HepG2 (cell line): ENCODE measurements around the gene C11orf68. TPM values are rescaled to one million over a fixed set of nuclear protein-coding genes. Genes with fewer than 3 reads are reported as not detected.

ENCODE experiments used
- ARNTL ChIP-seq: sonication (generic); formaldehyde crosslinking; IDR thresholded peaks from 2 replicates; pipeline ENCODE4 v1.4.0; 2020; ENCODE audit warnings: mild to moderate bottlenecking, missing genetic modification reagents
- ATF3 ChIP-seq: sonication (generic); formaldehyde crosslinking; IDR thresholded peaks from 2 replicates; pipeline ENCODE4 v1.4.0; 2020; ENCODE audit warnings: missing genetic modification reagents
- BCL6 ChIP-seq: IDR thresholded peaks from 2 replicates; pipeline ENCODE4 v1.6.1; 2016; ENCODE audit warnings: missing genetic modification reagents, missing compliant biosample characterization
- CERS6 ChIP-seq: sonication (generic); formaldehyde crosslinking; IDR thresholded peaks from 2 replicates; pipeline ENCODE4 v1.5.0; 2020; ENCODE audit warnings: missing genetic modification reagents
- EP300 ChIP-seq, 3 experiments: sonication (generic) in 1 of 3; formaldehyde crosslinking in 1 of 3; IDR thresholded peaks; 2 replicates each; pipeline versions ENCODE4 v1.5.1 to v1.6.1; 2011 to 2020; ENCODE audit warnings: low read depth in 2 of 3, low read length in 2 of 3, borderline replicate concordance in 1 of 3, improper control_type of control experiment in 1 of 3, mild to moderate bottlenecking in 1 of 3, missing genetic modification reagents in 1 of 3, moderate library complexity in 1 of 3
- FOXA1 ChIP-seq, 2 experiments: fragments of 450-650 bp in 1 of 2; sonication (generic) in 1 of 2; formaldehyde crosslinking in 1 of 2; IDR thresholded peaks; 2 replicates each; pipeline versions ENCODE4 v1.4.0 to v1.6.1; 2016 to 2020; ENCODE audit warnings: missing genetic modification reagents in 1 of 2
- ISL2 ChIP-seq: sonication (generic); formaldehyde crosslinking; IDR thresholded peaks from 2 replicates; pipeline ENCODE4 v1.5.0; 2020; ENCODE audit warnings: missing genetic modification reagents
- NFRKB ChIP-seq: fragments of 450-650 bp; IDR thresholded peaks from 2 replicates; pipeline ENCODE4 v1.6.1; 2017
- NR1H2 ChIP-seq: sonication (generic); formaldehyde crosslinking; IDR thresholded peaks from 2 replicates; pipeline ENCODE4 v1.8.1; 2022; ENCODE audit warnings: low read depth, missing genetic modification reagents, borderline replicate concordance
- PAF1 ChIP-seq: IDR thresholded peaks from 2 replicates; pipeline ENCODE4 v1.6.1; 2016; ENCODE audit warnings: missing genetic modification reagents, missing compliant biosample characterization
- PCBP2 ChIP-seq: fragments of 200-400 bp; formaldehyde crosslinking; optimal IDR thresholded peaks from 2 replicates; pipeline ENCODE3; 2018; ENCODE audit warnings: low read length, low read depth; ENCODE audit not compliant: poor library complexity, severe bottlenecking
- SETDB1 ChIP-seq: sonication (generic); formaldehyde crosslinking; IDR thresholded peaks from 2 replicates; pipeline ENCODE4 v1.5.1; 2020; ENCODE audit warnings: missing genetic modification reagents, mild to moderate bottlenecking, borderline replicate concordance
- TEF ChIP-seq: sonication (generic); formaldehyde crosslinking; IDR thresholded peaks from 2 replicates; pipeline ENCODE4 v1.5.0; 2020; ENCODE audit warnings: missing genetic modification reagents
- TGIF2 ChIP-seq: IDR thresholded peaks from 2 replicates; pipeline ENCODE4 v1.6.1; 2016; ENCODE audit warnings: control low read depth, missing compliant biosample characterization
- ZBED4 ChIP-seq: sonication (generic); formaldehyde crosslinking; IDR thresholded peaks from 2 replicates; pipeline ENCODE4 v1.4.0; 2020; ENCODE audit warnings: missing genetic modification reagents, borderline replicate concordance
- ZFY ChIP-seq: sonication (generic); formaldehyde crosslinking; IDR thresholded peaks from 2 replicates; pipeline ENCODE4 v1.4.0; 2020; ENCODE audit warnings: missing genetic modification reagents
- ZNF33A ChIP-seq: sonication (generic); formaldehyde crosslinking; IDR thresholded peaks from 2 replicates; pipeline ENCODE4 v1.5.1; 2020; ENCODE audit warnings: missing genetic modification reagents, mild to moderate bottlenecking, moderate library complexity, borderline replicate concordance
- ZNF639 ChIP-seq: conservative IDR thresholded peaks from 2 replicates; pipeline ENCODE4 v1.6.1; 2018; ENCODE audit warnings: missing genetic modification reagents
- ZNF83 ChIP-seq: sonication (generic); formaldehyde crosslinking; IDR thresholded peaks from 2 replicates; pipeline ENCODE4 v1.4.0; 2020; ENCODE audit warnings: missing genetic modification reagents, mild to moderate bottlenecking, borderline replicate concordance
- ZSCAN12 ChIP-seq: sonication (generic); formaldehyde crosslinking; IDR thresholded peaks from 2 replicates; pipeline ENCODE4 v1.9.0; 2021; ENCODE audit warnings: mild to moderate bottlenecking, missing genetic modification reagents
- ZSCAN30 ChIP-seq: sonication (generic); formaldehyde crosslinking; IDR thresholded peaks from 2 replicates; pipeline ENCODE4 v1.5.0; 2020; ENCODE audit warnings: mild to moderate bottlenecking, missing genetic modification reagents
- polyA plus RNA-seq, 8 experiments: library from polyadenylated mRNA; depleted of rRNA in 3 of 8; stranded (reverse) in 7 of 8; unstranded in 1 of 8; fragments of >200 nt; fragmentation: Illumina TruSeq in 4 of 8; extraction: Trizol in 4 of 8; gene quantifications; 2 replicates each; pipeline versions ENCODE4 v1.2.1 to v1.2.3, GENCODE V29; 2011 to 2016; ENCODE audit warnings: low read depth in 4 of 8, missing spikeins in 1 of 8, mixed read lengths in 1 of 8; ENCODE audit not compliant: insufficient read depth in 1 of 8
- total RNA-seq, 5 experiments: library from RNA; depleted of rRNA; stranded (reverse); fragments of >200 nt; fragmentation: Illumina TruSeq; extraction: Trizol; gene quantifications; 2 replicates each; pipeline ENCODE4 v1.2.3, GENCODE V29; 2016; ENCODE audit warnings: low read depth in 1 of 5

C11orf68 gene
- total and polyA plus RNA-seq, 2 of the 13 experiments (the other 11 are each of a cell fraction or from before 2014, with no cell fraction given), result 8.4 to 28.3 TPM

- TF ChIP-seq ZFY (CRISPR knock-in tag), result peak; percentile 38; the same call in 1 of the 2 replicates
- no peak for TF ChIP-seq ARNTL (CRISPR knock-in tag)
- TF ChIP-seq CERS6 (CRISPR knock-in tag), result no peak
- TF ChIP-seq NFRKB, result no peak
- TF ChIP-seq TEF (CRISPR knock-in tag), result no peak
- TF ChIP-seq NR1H2, result no peak
- TF ChIP-seq ZBED4 (CRISPR knock-in tag), result no peak
- TF ChIP-seq SETDB1 (CRISPR knock-in tag), result no peak
- no peak for TF ChIP-seq BCL6 (CRISPR knock-in tag)
- no peak for TF ChIP-seq PCBP2
- 0 out of 2 replicates have a peak, but pooled peaks have one; percentile 64 for TF ChIP-seq ZNF33A (CRISPR knock-in tag)
- TF ChIP-seq ZSCAN30, result peak; percentile 10; the same call in 1 of the 2 replicates
- no peak for TF ChIP-seq EP300 (IDR thresholded peaks at IDR 0.05; ENCODE audit: low read depth in 2 of 2, low read length in 2 of 2)
- no peak for TF ChIP-seq EP300 (CRISPR knock-in tag; IDR thresholded peaks at IDR 0.05; ENCODE audit: borderline replicate concordance)
- TF ChIP-seq TGIF2, result no peak
- TF ChIP-seq ATF3 (CRISPR knock-in tag), result no peak
- no peak for TF ChIP-seq ISL2 (CRISPR knock-in tag)
- no peak for TF ChIP-seq FOXA1 (IDR thresholded peaks at IDR 0.05)
- TF ChIP-seq FOXA1 (CRISPR knock-in tag; IDR thresholded peaks at IDR 0.05), result no peak
- TF ChIP-seq ZSCAN12 (CRISPR knock-in tag), result no peak
- no peak for TF ChIP-seq PAF1
- no peak for TF ChIP-seq ZNF639 (CRISPR knock-in tag)
- TF ChIP-seq ZNF83 (CRISPR knock-in tag), result no peak
Observed at GRCh38 chr11:65918211-65919140, at the start of gene C11orf68 (continued).
